H9 (cell line): ENCODE data around the gene KANK4. TPM values are rescaled to one million over a fixed set of nuclear protein-coding genes. Genes with fewer than 3 reads are reported as not detected.

Experiments
- DNase-seq: peaks from one replicate; pipeline ENCODE4 v3.0.0-alpha.2; 2017
- H2AFZ ChIP-seq: one replicate; pipeline ENCODE4 v1.6.1; 2013; ENCODE audit warnings: mild to moderate bottlenecking, low read length, control low read depth, moderate library complexity
- H2AK5ac ChIP-seq: 2 replicates; pipeline ENCODE4 v1.6.1; 2013; ENCODE audit warnings: low read length, control low read depth, mixed read lengths; ENCODE audit not compliant: insufficient read length
- H2BK120ac ChIP-seq: one replicate; pipeline ENCODE4 v1.6.1; 2013; ENCODE audit warnings: low read depth, mild to moderate bottlenecking, low read length, control low read depth, inconsistent platforms; ENCODE audit not compliant: poor library complexity, severe bottlenecking
- H2BK12ac ChIP-seq: 2 replicates; pipeline ENCODE4 v1.6.1; 2013; ENCODE audit warnings: low read length, control low read depth, mixed read lengths, low read depth; ENCODE audit not compliant: insufficient read length
- H2BK15ac ChIP-seq: 2 replicates; pipeline ENCODE4 v1.6.1; 2013; ENCODE audit warnings: low read depth, low read length, control low read depth
- H2BK20ac ChIP-seq: one replicate; pipeline ENCODE4 v1.6.1; 2013; ENCODE audit warnings: low read depth, mild to moderate bottlenecking, low read length, control low read depth, inconsistent platforms; ENCODE audit not compliant: poor library complexity, severe bottlenecking
- H2BK5ac ChIP-seq: 2 replicates; pipeline ENCODE4 v1.6.1; 2013; ENCODE audit warnings: low read length, control low read depth, mixed read lengths; ENCODE audit not compliant: insufficient read length
- H3K14ac ChIP-seq: 2 replicates; pipeline ENCODE4 v1.6.1; 2013; ENCODE audit warnings: low read length, control low read depth; ENCODE audit not compliant: insufficient read depth
- H3K18ac ChIP-seq: 2 replicates; pipeline ENCODE4 v1.6.1; 2013; ENCODE audit warnings: low read depth, mild to moderate bottlenecking, mixed read lengths, low read length, control low read depth; ENCODE audit not compliant: insufficient read length
- H3K23ac ChIP-seq: 2 replicates; pipeline ENCODE4 v1.6.1; 2013; ENCODE audit warnings: low read length, control low read depth, mixed read lengths, low read depth; ENCODE audit not compliant: insufficient read length
- H3K23me2 ChIP-seq: 2 replicates; pipeline ENCODE4 v1.6.1; 2013; ENCODE audit warnings: low read depth, mild to moderate bottlenecking, mixed read lengths, low read length, control low read depth; ENCODE audit not compliant: insufficient read length, poor library complexity, severe bottlenecking
- H3K27ac ChIP-seq: 2 replicates; pipeline ENCODE4 v1.5.1; 2013; ENCODE audit warnings: low read length, control low read depth, mixed read lengths, low read depth; ENCODE audit not compliant: insufficient read length
- H3K27me3 ChIP-seq: 2 replicates; pipeline ENCODE4 v1.6.1; 2013; ENCODE audit warnings: low read length, control low read depth, inconsistent platforms; ENCODE audit not compliant: insufficient read depth
- H3K4ac ChIP-seq: 2 replicates; pipeline ENCODE4 v1.6.1; 2013; ENCODE audit warnings: low read depth, mild to moderate bottlenecking, control low read depth, inconsistent platforms, low read length, moderate library complexity
- H3K4me1 ChIP-seq: 2 replicates; pipeline ENCODE4 v1.6.1; 2013; ENCODE audit warnings: low read length, control low read depth, inconsistent platforms; ENCODE audit not compliant: insufficient read depth
- H3K4me2 ChIP-seq: 2 replicates; pipeline ENCODE4 v1.6.1; 2013; ENCODE audit warnings: low read length, control low read depth, mixed read lengths; ENCODE audit not compliant: insufficient read length, insufficient read depth
- H3K56ac ChIP-seq: 2 replicates; pipeline ENCODE4 v1.6.1; 2013; ENCODE audit warnings: low read depth, mild to moderate bottlenecking, mixed read lengths, low read length, control low read depth; ENCODE audit not compliant: insufficient read length
- H3K79me1 ChIP-seq: 2 replicates; pipeline ENCODE4 v1.6.1; 2013; ENCODE audit warnings: low read depth, mild to moderate bottlenecking, moderate library complexity, low read length, control low read depth, inconsistent platforms; ENCODE audit not compliant: insufficient read depth, poor library complexity, severe bottlenecking
- H3K79me2 ChIP-seq: 2 replicates; pipeline ENCODE4 v1.6.1; 2013; ENCODE audit warnings: low read length, control low read depth, inconsistent platforms; ENCODE audit not compliant: insufficient read depth
- H3K9ac ChIP-seq: 2 replicates; pipeline ENCODE4 v1.6.1; 2013; ENCODE audit warnings: low read length, control low read depth, mixed read lengths; ENCODE audit not compliant: insufficient read length; ENCODE audit errors: extremely low read depth
- H3K9me3 ChIP-seq: one replicate; pipeline ENCODE4 v1.6.1; 2013; ENCODE audit warnings: low read depth, low read length, inconsistent platforms; ENCODE audit not compliant: control insufficient read depth
- H3T11ph ChIP-seq: one replicate; pipeline ENCODE4 v1.6.1; 2013; ENCODE audit warnings: mild to moderate bottlenecking, low read length, control low read depth, inconsistent platforms
- H4K20me1 ChIP-seq: one replicate; pipeline ENCODE4 v1.6.1; 2013; ENCODE audit not compliant: control insufficient read depth, insufficient read length, insufficient read depth
- H4K5ac ChIP-seq: 2 replicates; pipeline ENCODE4 v1.6.1; 2013; ENCODE audit warnings: low read depth, mild to moderate bottlenecking, mixed read lengths, low read length, control low read depth; ENCODE audit not compliant: insufficient read length
- H4K8ac ChIP-seq: replicated peaks from 2 replicates; pipeline ENCODE4 v1.6.1; 2013; ENCODE audit warnings: low read length, control low read depth, mixed read lengths, low read depth; ENCODE audit not compliant: insufficient read length
- H4K91ac ChIP-seq: 2 replicates; pipeline ENCODE4 v1.6.1; 2013; ENCODE audit warnings: low read depth, mild to moderate bottlenecking, moderate library complexity, mixed read lengths, low read length, control low read depth; ENCODE audit not compliant: insufficient read length
- H3K27ac Mint-ChIP-seq, 3 experiments: 2 replicates in 2 of 3; 3 replicates in 1 of 3; pipeline ENCODE4 v1.8.0; 2020 to 2021; ENCODE audit warnings: mixed read lengths in 3 of 3, mild to moderate bottlenecking in 1 of 3, moderate library complexity in 1 of 3
- H3K27me3 Mint-ChIP-seq: 2 replicates; pipeline ENCODE4 v1.8.0; 2021; ENCODE audit warnings: low read depth, mild to moderate bottlenecking, moderate library complexity, mixed read lengths
- H3K36me3 Mint-ChIP-seq, 3 experiments: 2 replicates in 2 of 3; 3 replicates in 1 of 3; pipeline ENCODE4 v1.8.0; 2020 to 2021; ENCODE audit warnings: low read depth in 3 of 3, mixed read lengths in 3 of 3; ENCODE audit not compliant: insufficient read depth in 1 of 3
- H3K4me1 Mint-ChIP-seq, 2 experiments: 2 replicates each; pipeline ENCODE4 v1.8.0; 2020; ENCODE audit warnings: mixed read lengths in 2 of 2
- H3K4me3 Mint-ChIP-seq, 2 experiments: 2 replicates in 1 of 2; 3 replicates in 1 of 2; pipeline ENCODE4 v1.8.0; 2020 to 2021; ENCODE audit warnings: mild to moderate bottlenecking in 2 of 2, mixed read lengths in 2 of 2, moderate library complexity in 1 of 2
- H3K9me3 Mint-ChIP-seq, 2 experiments: 2 replicates in 1 of 2; 3 replicates in 1 of 2; pipeline ENCODE4 v1.8.0; 2020; ENCODE audit warnings: mild to moderate bottlenecking in 2 of 2, mixed read lengths in 2 of 2, moderate library complexity in 1 of 2
- WGBS: extraction: QIAGEN DNeasy Blood & Tissue Kit; methylation state at CpG from one replicate; pipeline ENCODE4 v1.1.7; 2013; ENCODE audit warnings: missing lambda C conversion rate, low lambda C conversion rate, mixed read lengths; ENCODE audit not compliant: insufficient read length; ENCODE audit errors: extremely low coverage; 5-methylcytosine and 5-hydroxymethylcytosine counted together
- total RNA-seq: library from RNA; stranded (reverse); gene quantifications from 2 replicates; pipeline ENCODE4 v1.2.1, GENCODE V29; 2021
- TF ChIP-seq, protein P1 (sequence below): fragments of 200-600 bp; sonication (generic); conservative IDR thresholded peaks from 3 replicates; pipeline ENCODE4 v1.8.0; 2021; ENCODE audit warnings: antibody characterized with exemption, mild to moderate bottlenecking

KANK4 gene
- total RNA-seq, 1 experiment from 2014 or later: 0.15 TPM

DNA sequence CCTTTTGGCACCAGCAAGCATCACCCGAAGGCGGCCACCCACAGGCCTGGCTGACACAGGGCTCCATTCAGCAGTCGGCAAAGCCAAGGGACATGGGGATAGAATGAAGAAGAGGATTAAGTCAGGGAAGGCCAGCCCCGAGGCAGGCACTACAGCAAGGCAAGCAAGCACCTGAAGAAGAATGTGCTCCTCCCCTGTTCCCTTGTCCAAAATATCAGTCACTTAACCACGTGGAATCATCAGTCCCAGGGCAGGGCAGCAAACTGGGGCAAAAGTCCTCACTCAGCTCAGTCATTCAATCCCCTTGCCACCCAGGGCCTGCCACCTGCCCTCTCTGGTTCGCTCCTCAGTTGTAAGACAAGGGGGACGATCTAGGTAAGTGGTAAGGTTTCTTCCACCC lies 9.3 kb downstream of the KANK4 start:
- H3K27me3 Mint-ChIP-seq: peaks cover 14% of the 10 kb centered on the region
- Histone ChIP-seq H2BK5ac (no peak overlapping the region), H3K79me2 (no peaks in the 10 kb centered on the region), H3K23ac (no peak overlapping the region), H3T11ph (no peak overlapping the region), H3K27me3 (no peaks in the 10 kb centered on the region), H2BK120ac (no peak overlapping the region), H3K27ac (no peak overlapping the region), H2AFZ (no peak overlapping the region), H4K8ac (no peak overlapping the region), H3K9ac (no peak overlapping the region), H3K9me3 (no peaks in the 10 kb centered on the region), H2BK20ac (no peak overlapping the region), H3K56ac (no peak overlapping the region), H3K18ac (no peak overlapping the region), H3K23me2 (no peaks in the 10 kb centered on the region), H4K20me1 (no peaks in the 10 kb centered on the region), H3K4ac (no peak overlapping the region), H2BK12ac (no peak overlapping the region), H3K4me1 (peaks cover 6% of the 10 kb centered on the region; the same call in 1 of the 2 replicates), H3K4me2 (no peak overlapping the region), H4K5ac (no peak overlapping the region), H3K79me1 (no peaks in the 10 kb centered on the region), H2AK5ac (no peak overlapping the region), H3K14ac (no peak overlapping the region), H2BK15ac (no peak overlapping the region), H4K91ac (no peak overlapping the region)
- H3K4me3 Mint-ChIP-seq: no peak overlapping the region
- TF ChIP-seq, protein P1, sequence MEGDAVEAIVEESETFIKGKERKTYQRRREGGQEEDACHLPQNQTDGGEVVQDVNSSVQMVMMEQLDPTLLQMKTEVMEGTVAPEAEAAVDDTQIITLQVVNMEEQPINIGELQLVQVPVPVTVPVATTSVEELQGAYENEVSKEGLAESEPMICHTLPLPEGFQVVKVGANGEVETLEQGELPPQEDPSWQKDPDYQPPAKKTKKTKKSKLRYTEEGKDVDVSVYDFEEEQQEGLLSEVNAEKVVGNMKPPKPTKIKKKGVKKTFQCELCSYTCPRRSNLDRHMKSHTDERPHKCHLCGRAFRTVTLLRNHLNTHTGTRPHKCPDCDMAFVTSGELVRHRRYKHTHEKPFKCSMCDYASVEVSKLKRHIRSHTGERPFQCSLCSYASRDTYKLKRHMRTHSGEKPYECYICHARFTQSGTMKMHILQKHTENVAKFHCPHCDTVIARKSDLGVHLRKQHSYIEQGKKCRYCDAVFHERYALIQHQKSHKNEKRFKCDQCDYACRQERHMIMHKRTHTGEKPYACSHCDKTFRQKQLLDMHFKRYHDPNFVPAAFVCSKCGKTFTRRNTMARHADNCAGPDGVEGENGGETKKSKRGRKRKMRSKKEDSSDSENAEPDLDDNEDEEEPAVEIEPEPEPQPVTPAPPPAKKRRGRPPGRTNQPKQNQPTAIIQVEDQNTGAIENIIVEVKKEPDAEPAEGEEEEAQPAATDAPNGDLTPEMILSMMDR: no peak
- no peaks in the 10 kb centered on the region for H3K9me3 Mint-ChIP-seq
- DNase-seq: no peak
- H3K36me3 Mint-ChIP-seq: no peaks in the 10 kb centered on the region
- H3K27ac Mint-ChIP-seq: no peak overlapping the region
- H3K4me1 Mint-ChIP-seq: peaks cover 26 to 29% of the 10 kb centered on the region in 2 experiments
- WGBS: no CpG with 5 or more reads among the region's 7 CpGs
